ENCODE data around the gene MEIS2. TPM values are rescaled to one million over a fixed set of nuclear protein-coding genes. Genes with fewer than 3 reads are reported as not detected.

MEIS2 gene
- total RNA-seq, 2 experiments from 2014 or later = not detected

DNA sequence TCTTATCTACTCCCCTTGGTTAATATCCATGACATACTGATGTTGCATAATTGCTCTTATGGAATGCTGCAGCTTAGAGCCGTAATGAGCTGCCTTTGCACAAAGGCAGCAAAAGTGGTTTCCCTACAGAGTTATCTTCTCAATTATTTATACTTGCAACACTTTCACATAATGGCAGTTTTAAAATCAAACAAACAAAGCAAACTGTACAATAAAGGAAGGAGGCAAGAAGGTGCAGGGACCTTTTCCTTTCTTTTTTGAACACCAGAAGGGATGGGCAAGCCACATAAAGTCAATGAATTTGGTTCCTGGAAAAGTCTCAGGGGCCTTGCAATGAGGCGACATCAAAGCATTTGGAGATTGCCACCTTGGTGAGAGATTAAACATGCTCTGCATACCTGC is 188.0 kb downstream of the MEIS2 start:
- ChIA-PET CTCF (no interaction called here), POLR2A (no interaction called here)
- H3K4me1 Mint-ChIP-seq = no peaks in the 10 kb centered on the region
- DNase-seq = no peak
- no peaks in the 10 kb centered on the region for H3K9me3 Mint-ChIP-seq
- H3K27me3 Mint-ChIP-seq = no peaks in the 10 kb centered on the region
- no peak overlapping the region for H3K27ac Mint-ChIP-seq
- no peaks in the 10 kb centered on the region for H3K36me3 Mint-ChIP-seq (ENCODE audit: low read depth)
- no peak overlapping the region for H3K4me3 Mint-ChIP-seq

DNA sequence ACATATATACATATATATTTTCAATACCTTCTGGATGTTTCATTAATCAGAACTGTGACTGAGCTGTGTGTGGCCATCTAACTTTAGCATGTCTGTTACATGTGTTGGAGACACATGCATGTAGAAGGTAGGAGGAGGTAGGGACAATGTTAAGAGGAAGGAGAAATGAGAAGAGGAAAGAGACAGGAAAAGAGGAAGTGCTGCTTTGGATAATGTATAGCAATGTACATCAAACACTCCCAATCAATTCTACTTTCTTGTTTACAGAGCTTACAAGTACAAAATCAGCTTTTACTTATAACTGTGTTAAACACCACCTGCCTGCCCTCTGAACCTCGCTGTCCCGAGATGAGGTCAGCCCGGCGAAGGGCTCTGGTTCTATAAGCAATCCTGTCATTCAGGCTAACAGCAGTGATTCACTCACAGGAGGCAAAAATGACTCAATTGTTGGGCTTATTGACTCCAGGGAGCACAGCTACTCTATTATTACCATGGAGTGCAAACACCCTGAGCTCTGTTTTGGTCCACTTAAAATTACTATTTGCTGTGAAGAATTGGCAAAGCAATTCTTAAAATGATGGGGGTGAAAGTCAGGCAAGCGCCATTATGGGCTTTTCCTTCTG is 188.9 kb downstream of the MEIS2 start:
- no peak for DNase-seq
- Mint-ChIP-seq H3K27me3 (no peaks in the 10 kb centered on the region), H3K4me3 (no peak overlapping the region), H3K36me3 (ENCODE audit: low read depth) (no peaks in the 10 kb centered on the region), H3K4me1 (no peaks in the 10 kb centered on the region), H3K9me3 (no peaks in the 10 kb centered on the region), H3K27ac (no peak overlapping the region)
- CTCF ChIA-PET = interaction anchor here (0.7 kb wide), 1 partner anchor 325 kb away, joined by 3 read pairs; no protein-coding TSS in a partner anchor
- POLR2A ChIA-PET = no interaction called here

DNA sequence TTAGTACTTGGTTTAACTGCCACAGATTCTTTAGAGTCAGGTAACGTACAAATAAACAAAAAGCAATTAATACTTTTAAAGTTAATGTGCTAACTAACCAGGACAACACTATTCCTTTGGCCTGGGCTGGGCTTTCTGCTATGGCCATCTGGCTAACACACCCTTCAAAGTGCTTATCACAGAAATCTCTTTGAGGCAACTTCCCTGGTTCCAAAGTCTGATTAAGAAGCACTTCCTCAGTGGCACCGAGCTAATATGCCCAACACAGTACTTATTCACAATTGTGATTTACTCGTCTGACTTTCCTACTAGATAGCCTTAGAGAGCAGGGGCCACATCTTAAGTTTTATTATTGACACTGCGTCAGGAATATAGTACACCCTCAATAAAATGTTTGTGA is 191.4 kb downstream of the MEIS2 start:
- no peaks in the 10 kb centered on the region for H3K36me3 Mint-ChIP-seq (ENCODE audit: low read depth)
- H3K4me3 Mint-ChIP-seq = no peak overlapping the region
- H3K27me3 Mint-ChIP-seq = no peaks in the 10 kb centered on the region
- POLR2A ChIA-PET = no interaction called here
- no peak overlapping the region for H3K27ac Mint-ChIP-seq
- DNase-seq = no peak
- no peaks in the 10 kb centered on the region for H3K9me3 Mint-ChIP-seq
- no peaks in the 10 kb centered on the region for H3K4me1 Mint-ChIP-seq
- CTCF ChIA-PET = no interaction called here

DNA sequence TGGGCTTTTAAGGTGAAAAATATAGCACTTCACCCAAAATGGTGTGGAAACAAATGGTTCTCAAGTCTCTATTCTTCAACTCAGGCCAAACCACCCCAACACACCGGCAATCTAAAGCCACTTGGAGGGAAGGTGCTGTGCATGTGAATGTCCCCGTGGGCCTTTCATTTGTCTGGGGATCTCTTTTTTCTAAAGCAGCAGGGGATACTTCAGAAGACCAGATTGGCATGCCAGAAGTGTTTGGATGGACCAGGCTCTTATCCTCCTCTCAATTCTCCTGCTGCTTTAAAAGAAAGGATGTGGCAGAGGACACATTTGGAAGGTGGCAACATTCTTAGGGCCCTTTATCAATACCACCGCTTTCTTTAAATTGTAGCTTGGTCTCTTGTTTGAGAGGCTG is 193.1 kb downstream of the MEIS2 start:
- ChIA-PET CTCF (no interaction called here), POLR2A (no interaction called here)
- Mint-ChIP-seq H3K4me3 (no peak overlapping the region), H3K4me1 (no peaks in the 10 kb centered on the region), H3K27ac (no peak overlapping the region), H3K9me3 (no peaks in the 10 kb centered on the region), H3K36me3 (ENCODE audit: low read depth) (no peaks in the 10 kb centered on the region), H3K27me3 (no peaks in the 10 kb centered on the region)
- DNase-seq = no peak

DNA sequence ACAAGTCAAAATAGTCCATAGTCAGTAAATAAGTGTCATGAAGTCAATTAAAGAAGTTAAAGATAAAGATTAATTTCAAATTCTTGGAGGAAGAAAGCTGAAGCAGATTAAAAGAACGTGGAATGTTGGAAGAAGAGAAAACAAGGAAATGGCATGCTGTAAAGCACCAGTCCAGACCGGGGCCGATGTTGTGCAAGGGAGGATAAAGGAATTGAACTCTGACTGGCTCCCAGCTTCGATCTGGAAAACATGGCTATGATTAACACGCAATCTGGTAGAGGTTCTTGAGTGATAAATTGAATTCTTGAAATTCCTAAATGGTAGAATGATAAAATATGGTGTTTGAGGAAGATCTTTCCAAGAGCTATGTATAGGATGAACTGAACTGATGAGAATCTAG is 194.4 kb downstream of the MEIS2 start:
- Mint-ChIP-seq H3K27ac (no peak overlapping the region), H3K9me3 (no peaks in the 10 kb centered on the region), H3K4me3 (no peak overlapping the region), H3K27me3 (no peaks in the 10 kb centered on the region), H3K4me1 (no peaks in the 10 kb centered on the region), H3K36me3 (ENCODE audit: low read depth) (no peaks in the 10 kb centered on the region)
- ChIA-PET POLR2A (no interaction called here), CTCF (no interaction called here)
- DNase-seq = no peak

DNA sequence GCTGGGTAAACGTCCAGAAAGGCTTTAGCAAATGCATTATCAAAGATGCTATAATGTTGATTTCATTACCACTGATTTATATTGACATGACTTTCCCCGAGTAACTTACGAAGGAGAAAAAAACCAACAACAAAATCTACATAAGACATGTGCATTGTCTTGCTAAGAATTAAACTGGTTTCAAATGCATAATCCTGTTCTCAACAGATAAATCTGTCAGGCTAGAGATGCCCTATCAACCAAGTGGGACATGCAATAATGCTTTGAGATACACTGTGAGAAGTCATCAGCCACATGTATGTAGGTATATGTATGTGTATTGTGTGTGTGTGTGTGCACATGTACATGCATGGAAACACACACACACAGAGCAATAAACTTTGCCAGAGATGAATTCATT is 195.6 kb downstream of the MEIS2 start:
- no peak overlapping the region for H3K27ac Mint-ChIP-seq
- no peaks in the 10 kb centered on the region for H3K36me3 Mint-ChIP-seq (ENCODE audit: low read depth)
- no peaks in the 10 kb centered on the region for H3K9me3 Mint-ChIP-seq
- ChIA-PET POLR2A (no interaction called here), CTCF (no interaction called here)
- no peak overlapping the region for H3K4me3 Mint-ChIP-seq
- DNase-seq = no peak
- H3K27me3 Mint-ChIP-seq = no peaks in the 10 kb centered on the region
- no peaks in the 10 kb centered on the region for H3K4me1 Mint-ChIP-seq

DNA sequence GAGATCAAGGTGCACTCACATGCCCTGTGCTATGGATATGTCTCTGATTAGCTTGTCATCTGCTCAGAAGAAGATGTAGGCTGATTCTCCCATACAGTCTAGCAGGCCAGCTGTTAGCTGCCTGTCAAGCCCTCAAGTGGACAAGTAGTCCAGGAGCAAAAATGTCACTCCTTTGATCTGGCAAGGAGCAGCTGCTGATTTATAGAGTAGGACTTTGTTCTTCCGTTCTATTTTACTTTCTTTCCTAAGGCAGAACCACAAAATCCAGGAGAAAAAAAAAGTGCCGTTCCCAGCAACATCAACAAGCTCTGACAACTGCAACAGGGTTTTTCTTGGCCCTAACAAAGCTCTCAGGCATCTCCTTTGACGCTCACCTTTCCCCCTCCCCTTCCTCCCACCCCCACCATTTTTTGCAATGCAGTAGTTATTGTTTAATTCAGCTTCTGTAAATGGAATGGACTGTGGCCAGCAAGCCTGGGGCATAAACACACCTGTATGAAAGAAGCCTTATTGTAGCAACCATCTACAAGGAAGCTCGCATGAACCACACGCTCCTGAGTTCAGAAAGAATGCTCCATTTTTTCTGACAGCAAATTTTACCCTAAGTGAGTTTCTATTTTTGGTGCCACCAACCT is 196.3 kb downstream of the MEIS2 start:
- Mint-ChIP-seq H3K9me3 (no peaks in the 10 kb centered on the region), H3K27ac (no peak overlapping the region), H3K4me1 (no peaks in the 10 kb centered on the region), H3K4me3 (no peak overlapping the region), H3K27me3 (no peaks in the 10 kb centered on the region), H3K36me3 (ENCODE audit: low read depth) (no peaks in the 10 kb centered on the region)
- DNase-seq = no peak
- CTCF ChIA-PET = no interaction called here
- POLR2A ChIA-PET = no interaction called here

DNA sequence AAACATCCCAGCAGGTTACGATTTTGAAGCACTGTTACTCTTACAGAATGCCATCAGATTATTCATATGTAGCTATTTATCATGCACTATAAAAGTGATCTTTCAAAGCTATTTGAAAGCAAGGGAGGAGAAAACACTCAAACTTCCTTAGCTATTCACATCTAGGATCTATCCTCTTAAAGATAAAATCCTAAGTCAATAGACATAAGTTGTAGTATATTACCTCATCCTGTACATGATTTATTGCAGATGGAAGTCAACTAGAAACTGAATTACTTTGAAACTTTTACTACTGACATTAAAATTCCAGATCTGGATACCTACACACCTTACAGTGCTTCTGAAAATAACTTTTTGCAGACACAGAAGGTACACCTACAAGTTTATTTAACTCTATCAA is 197.2 kb downstream of the MEIS2 start:
- CTCF ChIA-PET = no interaction called here
- Mint-ChIP-seq H3K9me3 (no peaks in the 10 kb centered on the region), H3K27me3 (no peaks in the 10 kb centered on the region), H3K4me1 (no peaks in the 10 kb centered on the region), H3K36me3 (ENCODE audit: low read depth) (no peaks in the 10 kb centered on the region), H3K27ac (no peak overlapping the region), H3K4me3 (no peak overlapping the region)
- no peak for DNase-seq
- POLR2A ChIA-PET = no interaction called here

DNA sequence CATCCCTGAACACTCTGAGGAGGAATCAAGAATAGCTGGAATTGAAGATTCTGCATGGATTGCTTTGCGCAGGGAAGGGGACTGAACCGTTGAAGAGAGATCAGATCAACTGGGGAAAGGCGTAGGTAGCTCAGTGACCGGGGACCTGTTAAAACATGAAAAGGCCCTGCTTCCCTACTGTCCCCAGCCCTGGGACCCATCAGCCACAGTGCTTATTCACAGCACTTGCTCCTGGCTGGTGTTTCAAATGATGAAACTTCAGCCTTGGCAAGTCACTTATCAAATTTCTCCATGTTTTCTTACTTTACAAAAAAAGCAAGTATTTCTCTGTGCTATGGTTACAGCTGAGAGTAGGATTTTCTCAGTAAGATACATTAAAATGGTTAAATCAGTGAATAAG is 199.3 kb downstream of the MEIS2 start:
- Mint-ChIP-seq H3K36me3 (ENCODE audit: low read depth) (no peaks in the 10 kb centered on the region), H3K27ac (no peak overlapping the region), H3K4me3 (no peak overlapping the region), H3K9me3 (no peaks in the 10 kb centered on the region), H3K4me1 (no peaks in the 10 kb centered on the region), H3K27me3 (no peaks in the 10 kb centered on the region)
- ChIA-PET CTCF (no interaction called here), POLR2A (no interaction called here)
- DNase-seq = no peak

DNA sequence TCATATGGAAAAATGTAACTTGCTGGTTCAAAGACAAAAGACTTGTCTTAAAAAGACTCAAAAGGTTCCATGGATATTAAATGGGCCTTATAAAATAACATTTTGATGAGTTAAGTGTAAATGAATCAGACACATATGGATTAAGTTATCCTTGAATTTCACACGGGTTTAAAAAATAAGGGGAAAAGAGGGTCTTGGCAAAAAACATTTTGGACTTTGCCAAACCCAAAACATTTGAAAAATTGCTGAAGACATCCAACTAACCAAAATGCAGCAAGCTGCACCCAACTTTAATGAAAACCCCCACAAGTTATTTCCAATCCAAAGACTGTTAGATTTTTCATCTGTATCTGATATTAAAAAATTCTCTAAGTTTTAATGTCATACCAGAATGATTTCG is 200.7 kb downstream of the MEIS2 start:
- DNase-seq = no peak
- H3K4me3 Mint-ChIP-seq = no peak overlapping the region
- no peaks in the 10 kb centered on the region for H3K27me3 Mint-ChIP-seq
- H3K9me3 Mint-ChIP-seq = no peaks in the 10 kb centered on the region
- CTCF ChIA-PET = no interaction called here
- POLR2A ChIA-PET = no interaction called here
- no peaks in the 10 kb centered on the region for H3K4me1 Mint-ChIP-seq
- no peaks in the 10 kb centered on the region for H3K36me3 Mint-ChIP-seq (ENCODE audit: low read depth)
- no peak overlapping the region for H3K27ac Mint-ChIP-seq

DNA sequence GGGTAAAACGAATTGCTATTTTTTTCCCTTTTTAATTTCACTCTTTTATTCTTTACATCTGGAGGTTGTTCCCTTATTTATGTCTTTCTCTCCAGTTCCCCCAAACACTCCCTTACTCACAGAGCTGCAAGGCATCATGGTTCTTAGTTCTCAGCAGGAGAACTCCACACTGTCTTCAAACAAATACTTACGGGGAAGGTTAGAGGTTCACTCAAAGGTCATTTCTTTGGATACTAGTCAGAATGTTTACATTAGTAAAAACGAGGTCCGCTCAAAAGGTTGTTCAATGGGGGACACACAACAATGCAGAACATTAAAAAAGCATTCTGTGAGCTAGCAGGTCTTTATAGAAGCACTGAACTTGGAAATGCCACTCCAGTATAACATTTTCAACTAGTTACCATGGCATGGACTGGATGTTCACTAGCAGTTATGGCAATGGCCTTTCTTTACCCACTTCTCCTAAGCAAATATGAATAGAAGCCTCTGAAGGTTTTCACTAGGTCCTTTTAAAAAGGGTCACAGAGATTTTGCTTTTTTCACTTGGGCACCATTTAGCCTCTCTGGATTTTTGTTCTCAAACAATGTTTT is 201.7 kb downstream of the MEIS2 start:
- Mint-ChIP-seq H3K9me3 (no peaks in the 10 kb centered on the region), H3K4me3 (no peak overlapping the region), H3K27me3 (no peaks in the 10 kb centered on the region), H3K36me3 (ENCODE audit: low read depth) (no peaks in the 10 kb centered on the region), H3K27ac (no peak overlapping the region), H3K4me1 (no peaks in the 10 kb centered on the region)
- ChIA-PET POLR2A (no interaction called here), CTCF (no interaction called here)
- DNase-seq = no peak

DNA sequence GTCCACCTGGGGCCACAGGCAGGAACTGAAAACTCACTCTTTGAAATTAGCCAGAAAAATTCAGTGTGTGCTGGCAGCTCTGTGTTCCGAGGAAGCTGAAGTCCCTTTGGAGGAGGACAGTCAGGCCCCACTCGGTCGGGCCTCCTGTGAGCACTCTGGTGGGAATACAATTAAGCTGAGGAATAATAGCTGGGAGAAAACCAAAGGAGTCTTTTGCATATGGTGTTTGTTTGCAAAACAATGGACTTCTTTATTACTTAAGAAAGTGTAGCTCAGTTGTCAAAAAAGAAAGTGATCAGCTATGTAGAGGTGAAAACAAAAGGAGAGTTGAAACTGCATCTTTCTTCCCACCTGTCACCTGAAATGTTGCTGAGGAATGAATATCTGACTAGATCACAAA is 202.5 kb downstream of the MEIS2 start:
- H3K9me3 Mint-ChIP-seq = no peaks in the 10 kb centered on the region
- no peak for DNase-seq
- no peaks in the 10 kb centered on the region for H3K36me3 Mint-ChIP-seq (ENCODE audit: low read depth)
- H3K4me3 Mint-ChIP-seq = no peak overlapping the region
- no peak overlapping the region for H3K27ac Mint-ChIP-seq
- CTCF ChIA-PET = no interaction called here
- POLR2A ChIA-PET = no interaction called here
- no peaks in the 10 kb centered on the region for H3K27me3 Mint-ChIP-seq
- H3K4me1 Mint-ChIP-seq = no peaks in the 10 kb centered on the region

DNA sequence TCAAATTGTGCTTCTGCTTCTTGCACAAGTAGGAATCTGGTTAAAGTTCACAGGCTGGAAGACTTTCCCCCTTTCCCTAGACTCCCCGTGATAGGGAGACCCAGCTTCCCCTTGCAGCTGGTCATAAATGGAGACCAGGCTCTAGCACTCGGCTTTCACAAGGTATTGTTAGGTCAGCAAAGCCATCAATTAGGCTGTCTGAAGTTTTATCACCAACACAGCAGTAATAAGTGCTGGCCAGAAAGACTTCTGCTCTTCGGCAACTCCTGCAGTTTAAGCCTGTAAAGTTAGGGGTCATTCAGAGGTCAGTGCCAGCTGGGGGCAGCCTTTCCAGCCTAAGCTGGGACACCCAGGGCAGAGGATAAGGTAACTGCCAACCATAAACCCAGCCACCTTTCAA is 203.4 kb downstream of the MEIS2 start:
- H3K9me3 Mint-ChIP-seq = no peaks in the 10 kb centered on the region
- no peak for DNase-seq
- H3K4me3 Mint-ChIP-seq = no peak overlapping the region
- no peaks in the 10 kb centered on the region for H3K27me3 Mint-ChIP-seq
- POLR2A ChIA-PET = no interaction called here
- CTCF ChIA-PET = interaction anchor here (0.6 kb wide), 1 partner anchor 205 kb away, joined by 4 read pairs; no protein-coding TSS in a partner anchor
- no peaks in the 10 kb centered on the region for H3K4me1 Mint-ChIP-seq
- no peaks in the 10 kb centered on the region for H3K36me3 Mint-ChIP-seq (ENCODE audit: low read depth)
- no peak overlapping the region for H3K27ac Mint-ChIP-seq

DNA sequence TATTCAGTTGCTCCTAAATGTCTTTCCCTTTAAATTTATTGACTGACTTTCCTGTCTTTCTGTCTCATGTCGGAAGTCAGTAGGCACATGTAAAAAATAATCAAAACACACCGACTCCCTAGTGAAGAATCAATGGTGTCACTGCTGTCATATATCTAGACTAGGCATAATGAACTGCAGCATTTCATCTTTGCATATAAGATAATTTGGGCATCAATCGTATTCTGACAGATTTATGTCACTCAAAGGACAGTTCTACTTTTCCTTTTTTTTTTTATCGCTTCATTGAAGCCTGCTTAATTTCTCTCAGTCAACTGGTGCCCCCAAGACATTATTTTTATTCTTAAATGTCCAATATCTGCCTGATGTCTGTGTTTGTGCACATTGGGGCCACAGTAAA is 206.3 kb downstream of the MEIS2 start:
- POLR2A ChIA-PET = no interaction called here
- Mint-ChIP-seq H3K27ac (no peak overlapping the region), H3K36me3 (ENCODE audit: low read depth) (no peaks in the 10 kb centered on the region), H3K4me3 (no peak overlapping the region), H3K9me3 (no peaks in the 10 kb centered on the region), H3K4me1 (no peaks in the 10 kb centered on the region), H3K27me3 (peaks cover 9% of the 10 kb centered on the region)
- CTCF ChIA-PET = interaction anchor here (1.1 kb wide), 1 partner anchor 10 kb away, joined by 6 read pairs; no protein-coding TSS in a partner anchor
- DNase-seq = no peak
